Tibial nerve (tissue), 4 donors: ENCODE data around the gene MXD4. TPM values are rescaled to one million over a fixed set of nuclear protein-coding genes. Genes with fewer than 3 reads are reported as not detected.
"Not testable (repeated sequence)": the region's sequence is repeated elsewhere in the genome, so short reads cannot be mapped to it uniquely, and the experiment has no call there.

Experiments used
- DNase-seq, 2 donors: peaks; one replicate each; pipeline ENCODE4 v3.0.0-alpha.2; 2019; ENCODE audit warnings: low spot score in 2 of 2
- H3K27ac ChIP-seq, 4 donors: fragments of 200-600 bp; sonication (generic) in 3 of 4; one replicate each; pipeline ENCODE4 v1.5.1; 2017 to 2019; ENCODE audit warnings: mild to moderate bottlenecking in 1 of 4
- H3K27me3 ChIP-seq, 2 donors: fragments of 200-600 bp; sonication (generic) in 1 of 2; one replicate each; pipeline versions ENCODE4 v1.5.1 to v1.6.0; 2017 to 2019
- H3K36me3 ChIP-seq, 3 donors: fragments of 200-600 bp; sonication (generic); one replicate each; pipeline ENCODE4 v1.5.1; 2018 to 2019
- H3K4me1 ChIP-seq, 4 donors: fragments of 200-600 bp; sonication (generic) in 3 of 4; one replicate each; pipeline ENCODE4 v1.5.1; 2017 to 2019
- H3K4me3 ChIP-seq, 4 donors: fragments of 200-600 bp; sonication (generic) in 3 of 4; one replicate each; pipeline ENCODE4 v1.5.1; 2017 to 2019; ENCODE audit warnings: mild to moderate bottlenecking in 1 of 4, moderate library complexity in 1 of 4
- H3K9me3 ChIP-seq, 4 donors: fragments of 200-600 bp; sonication (generic) in 3 of 4; one replicate each; pipeline ENCODE4 v1.5.1; 2017 to 2019
- EP300 ChIP-seq, 2 donors: sonication (generic); formaldehyde crosslinking; IDR thresholded peaks; one replicate each; pipeline ENCODE4 v1.6.1; 2017; ENCODE audit warnings: antibody characterized with exemption in 2 of 2, mild to moderate bottlenecking in 1 of 2
- POLR2A ChIP-seq, 2 donors: fragments of 450-650 bp; IDR thresholded peaks; one replicate each; pipeline ENCODE4 v1.6.1; 2017; ENCODE audit warnings: antibody characterized with exemption in 2 of 2, mild to moderate bottlenecking in 2 of 2, moderate library complexity in 2 of 2
- WGBS, 2 donors: methylation state at CpG; one replicate each; pipeline ENCODE4 v1.1.5; 2018; 5-methylcytosine and 5-hydroxymethylcytosine counted together
- small RNA-seq: library from RNA; depleted of rRNA; stranded (forward); fragments of <200 nt; gene quantifications from one replicate; pipeline ENCODE3, GENCODE V24; 2016
- total RNA-seq, 4 donors: library from RNA; depleted of rRNA; stranded (reverse); fragments of >200 nt; gene quantifications; one replicate each; pipeline ENCODE4 v1.1.0, GENCODE V29; 2016
- TF ChIP-seq, protein P1 (sequence below), 5 experiments: fragments of 200-600 bp in 3 of 5; fragments of 450-650 bp in 2 of 5; sonication (generic) in 3 of 5; IDR thresholded peaks; one replicate each; pipeline ENCODE4 v1.5.1; 2016 to 2019; ENCODE audit warnings: antibody characterized with exemption in 5 of 5, mild to moderate bottlenecking in 3 of 5, moderate library complexity in 2 of 5

Gene MXD4
- total RNA-seq, 4 donors from 2014 or later, result 62.4 to 77.1 (median 62.9) TPM

DNA sequence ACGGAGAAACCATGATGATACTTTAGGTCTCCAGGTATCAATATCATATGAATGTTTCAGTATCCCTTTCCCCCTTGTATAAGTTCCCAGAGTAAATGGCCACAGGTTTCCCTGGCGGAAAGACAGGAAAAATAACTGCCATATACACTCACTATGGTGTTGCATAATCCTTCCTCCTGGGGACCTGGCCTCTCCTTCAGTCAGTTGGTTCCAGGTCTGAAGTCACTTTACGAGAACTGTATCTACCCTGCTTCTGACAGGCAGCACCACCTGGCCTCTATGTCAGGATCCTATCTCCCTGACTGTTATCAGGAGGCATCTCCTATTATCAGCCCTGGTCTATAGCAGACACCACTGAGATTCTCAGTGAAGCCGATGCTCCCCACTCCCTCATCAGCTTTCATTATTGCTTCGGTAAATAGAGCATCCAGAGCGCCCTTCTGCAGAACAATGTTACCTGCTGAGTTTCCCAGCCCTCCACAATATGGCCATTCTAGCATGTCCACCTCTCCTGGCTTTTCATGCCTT is 42.6 kb downstream of the MXD4 start:
- no peak overlapping the region for H3K27ac ChIP-seq
- H3K9me3 ChIP-seq, result no peaks in the 10 kb centered on the region
- 90 to 92% methylated on average over 6 of the region's 6 CpGs for WGBS, 2 donors
- no peak overlapping the region for H3K4me3 ChIP-seq
- TF ChIP-seq, protein P1, sequence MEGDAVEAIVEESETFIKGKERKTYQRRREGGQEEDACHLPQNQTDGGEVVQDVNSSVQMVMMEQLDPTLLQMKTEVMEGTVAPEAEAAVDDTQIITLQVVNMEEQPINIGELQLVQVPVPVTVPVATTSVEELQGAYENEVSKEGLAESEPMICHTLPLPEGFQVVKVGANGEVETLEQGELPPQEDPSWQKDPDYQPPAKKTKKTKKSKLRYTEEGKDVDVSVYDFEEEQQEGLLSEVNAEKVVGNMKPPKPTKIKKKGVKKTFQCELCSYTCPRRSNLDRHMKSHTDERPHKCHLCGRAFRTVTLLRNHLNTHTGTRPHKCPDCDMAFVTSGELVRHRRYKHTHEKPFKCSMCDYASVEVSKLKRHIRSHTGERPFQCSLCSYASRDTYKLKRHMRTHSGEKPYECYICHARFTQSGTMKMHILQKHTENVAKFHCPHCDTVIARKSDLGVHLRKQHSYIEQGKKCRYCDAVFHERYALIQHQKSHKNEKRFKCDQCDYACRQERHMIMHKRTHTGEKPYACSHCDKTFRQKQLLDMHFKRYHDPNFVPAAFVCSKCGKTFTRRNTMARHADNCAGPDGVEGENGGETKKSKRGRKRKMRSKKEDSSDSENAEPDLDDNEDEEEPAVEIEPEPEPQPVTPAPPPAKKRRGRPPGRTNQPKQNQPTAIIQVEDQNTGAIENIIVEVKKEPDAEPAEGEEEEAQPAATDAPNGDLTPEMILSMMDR (IDR thresholded peaks at IDR 0.05), result no peak
- TF ChIP-seq EP300 (IDR thresholded peaks at IDR 0.05) (no peak), POLR2A (IDR thresholded peaks at IDR 0.05) (no peak)
- no peak for DNase-seq
- H3K27me3 ChIP-seq, result no peaks in the 10 kb centered on the region
- peaks cover 0 to 8% (median 0%) of the 10 kb centered on the region in 4 donors for H3K4me1 ChIP-seq
- H3K36me3 ChIP-seq, result peaks cover 0 to 21% (median 0%) of the 10 kb centered on the region in 3 donors

DNA sequence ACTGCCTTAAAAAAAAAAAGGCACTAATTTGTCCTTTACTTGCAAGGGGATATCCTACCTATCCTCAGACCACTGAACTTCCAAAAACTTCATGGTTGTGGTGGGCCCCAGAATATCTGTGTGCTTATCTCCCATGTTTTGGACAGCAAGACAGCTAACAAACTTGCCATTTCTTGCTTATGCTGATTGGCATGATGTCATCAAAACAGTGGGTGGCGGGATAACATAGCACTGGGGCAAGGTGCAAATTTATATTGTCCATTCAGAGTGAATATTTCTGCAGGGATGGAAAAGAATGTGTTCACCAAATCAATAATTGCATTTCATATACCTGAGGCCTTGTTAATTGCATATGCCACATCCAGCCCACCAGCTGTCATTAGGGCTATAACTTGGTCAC is 43.5 kb downstream of the MXD4 start:
- H3K27me3 ChIP-seq, result no peaks in the 10 kb centered on the region
- no peak overlapping the region for H3K27ac ChIP-seq
- TF ChIP-seq, protein P1 (IDR thresholded peaks at IDR 0.05), result no peak
- TF ChIP-seq POLR2A (IDR thresholded peaks at IDR 0.05) (no peak), EP300 (IDR thresholded peaks at IDR 0.05) (no peak)
- WGBS, 2 donors, result 71 to 83% methylated on average over 1 of the region's 1 CpG
- DNase-seq, result no peak
- no peak overlapping the region for H3K4me3 ChIP-seq
- H3K4me1 ChIP-seq, result peaks cover 0 to 8% (median 0%) of the 10 kb centered on the region in 4 donors
- H3K36me3 ChIP-seq, result peaks cover 0 to 20% (median 0%) of the 10 kb centered on the region in 3 donors
- no peaks in the 10 kb centered on the region for H3K9me3 ChIP-seq

DNA sequence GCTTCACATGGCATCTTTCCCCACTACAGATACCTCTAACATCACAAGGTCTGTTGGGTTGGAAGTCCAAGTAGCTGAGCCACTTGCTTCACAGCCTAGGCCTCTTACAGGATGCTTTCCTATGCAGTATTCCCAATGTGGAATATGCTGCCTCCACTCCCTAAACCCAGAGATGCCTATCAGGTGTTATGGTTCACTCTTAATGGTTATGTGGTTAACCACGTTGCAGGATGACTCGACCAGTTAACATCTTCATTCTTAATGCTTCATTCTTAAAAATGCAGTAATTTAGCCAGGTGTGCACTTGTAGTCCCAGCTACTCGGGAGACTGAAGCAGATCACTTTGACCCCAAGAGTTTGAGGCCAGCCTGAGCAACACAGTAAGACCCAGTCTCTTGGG is 44.2 kb downstream of the MXD4 start:
- no peak overlapping the region for H3K27ac ChIP-seq
- DNase-seq, result no peak
- H3K27me3 ChIP-seq, result no peaks in the 10 kb centered on the region
- peaks cover 0 to 13% (median 0%) of the 10 kb centered on the region in 3 donors for H3K36me3 ChIP-seq
- TF ChIP-seq EP300 (IDR thresholded peaks at IDR 0.05) (no peak), POLR2A (IDR thresholded peaks at IDR 0.05) (no peak)
- TF ChIP-seq, protein P1 (IDR thresholded peaks at IDR 0.05), result no peak
- 62 to 66% methylated on average over 3 of the region's 3 CpGs for WGBS, 2 donors
- H3K4me1 ChIP-seq, result peaks cover 0 to 8% (median 0%) of the 10 kb centered on the region in 4 donors
- no peaks in the 10 kb centered on the region for H3K9me3 ChIP-seq
- no peak overlapping the region for H3K4me3 ChIP-seq

DNA sequence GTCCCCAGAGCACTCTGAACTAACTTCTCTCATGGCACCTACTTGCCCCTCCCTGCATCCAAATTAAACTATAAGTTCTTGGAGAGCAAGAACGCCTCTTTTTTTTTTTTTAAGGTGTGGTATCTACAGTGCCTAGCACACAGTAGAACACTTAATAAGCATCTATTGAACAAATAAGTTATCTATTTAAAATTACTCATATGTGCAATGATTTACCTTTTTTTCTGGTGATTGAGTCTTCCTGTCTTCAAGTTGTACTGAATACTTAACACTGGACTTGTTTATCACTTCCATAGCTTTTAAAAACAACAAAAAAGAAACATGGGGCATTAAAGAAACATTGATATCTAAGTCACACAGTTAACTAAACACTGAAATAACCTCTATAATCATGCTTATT is 49.1 kb downstream of the MXD4 start:
- H3K27ac ChIP-seq, result no peak overlapping the region
- 82% methylated on average over 1 of the region's 1 CpG for WGBS, 2 donors
- H3K27me3 ChIP-seq, result no peaks in the 10 kb centered on the region
- H3K4me3 ChIP-seq, result no peak overlapping the region
- no peaks in the 10 kb centered on the region for H3K9me3 ChIP-seq
- TF ChIP-seq EP300 (IDR thresholded peaks at IDR 0.05), result no peak
- TF ChIP-seq, protein P1 (IDR thresholded peaks at IDR 0.05), result no peak
- no peak for DNase-seq
- no peaks in the 10 kb centered on the region for H3K4me1 ChIP-seq
- peaks cover 0 to 10% (median 0%) of the 10 kb centered on the region in 3 donors for H3K36me3 ChIP-seq

DNA sequence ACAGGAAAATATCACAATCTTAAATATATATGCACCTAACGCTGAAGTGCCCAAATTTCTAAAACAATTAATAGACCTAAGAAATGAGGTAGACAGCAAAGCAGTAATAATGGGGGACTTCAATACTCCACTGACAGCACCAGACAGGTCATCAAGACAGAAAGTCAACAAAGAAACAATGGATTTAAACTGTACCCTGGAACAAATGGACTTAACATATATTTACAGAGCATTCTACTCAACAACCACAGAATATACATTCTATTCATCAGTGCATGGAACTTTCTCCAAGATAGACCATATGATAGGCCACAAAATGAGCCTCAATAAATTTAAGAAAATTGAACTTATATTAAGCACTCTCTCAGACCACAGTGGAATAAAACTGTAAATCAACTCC is 59.1 kb downstream of the MXD4 start:
- peaks cover 0 to 11% (median 0%) of the 10 kb centered on the region in 3 donors for H3K36me3 ChIP-seq
- not testable (repeated sequence) for H3K27me3 ChIP-seq, H3K4me3 ChIP-seq, DNase-seq, H3K4me1 ChIP-seq, H3K9me3 ChIP-seq, H3K27ac ChIP-seq
- WGBS, 2 donors, result 95 to 96% methylated on average over 1 of the region's 1 CpG

Small RNA genes lying within 50 kb of the gene (small RNA-seq; reads per million reads assigned to genes)
- not detected for gene COX6B1P5

Other genes with a start within 250 kb of the MXD4 start
- 10 to 100 TPM in 1 of 4 donors, 1 to 10 TPM in 3; 1.8 to 11.1 (median 5.6) TPM for gene NAT8L, start 202.8 kb downstream of the MXD4 start, total RNA-seq
- gene HAUS3, start 20.0 kb downstream of the MXD4 start, total RNA-seq, result 10 to 100 TPM in 3 of 4 donors, 1 to 10 TPM in 1; 9.6 to 20.1 (median 17.5) TPM
- 1 to 10 TPM; 3.3 to 9.6 (median 5.5) TPM for gene POLN, start 20.0 kb downstream of the MXD4 start, total RNA-seq
- gene ZFYVE28, start 156.5 kb upstream of the MXD4 start, total RNA-seq, result 10 to 100 TPM; 16.2 to 44.4 (median 26.5) TPM
- gene CFAP99, start 156.8 kb upstream of the MXD4 start, total RNA-seq, result not detected
- 10 to 100 TPM; 33.0 to 67.7 (median 49.3) TPM for gene RNF4, start 207.0 kb upstream of the MXD4 start, total RNA-seq